IMR-90 (cell line): ENCODE results near the gene TENM3.

Experiments
- BHLHE40 ChIP-seq: fragments of 150-350 bp; IDR thresholded peaks from 2 replicates; pipeline ENCODE4 v1.6.1; 2016; ENCODE audit warnings: mild to moderate bottlenecking, low read depth, low read length
- CEBPB ChIP-seq: IDR thresholded peaks from 2 replicates; pipeline ENCODE4 v1.6.1; 2012; ENCODE audit warnings: low read depth, low read length, improper control_type of control experiment
- CTCF ChIP-seq: conservative IDR thresholded peaks from 2 replicates; pipeline ENCODE4 v1.5.1; 2012; ENCODE audit warnings: mild to moderate bottlenecking, low read depth, low read length, improper control_type of control experiment
- MAFK ChIP-seq: IDR thresholded peaks from 2 replicates; pipeline ENCODE4 v1.6.1; 2012; ENCODE audit warnings: low read depth, low read length, improper control_type of control experiment
- POLR2A ChIP-seq: IDR thresholded peaks from 2 replicates; pipeline ENCODE4 v1.6.1; 2012; ENCODE audit warnings: mild to moderate bottlenecking, low read depth, low read length
- RCOR1 ChIP-seq: IDR thresholded peaks from 2 replicates; pipeline ENCODE4 v1.6.1; 2012; ENCODE audit warnings: mild to moderate bottlenecking, low read length, improper control_type of control experiment; ENCODE audit not compliant: insufficient replicate concordance
- USF2 ChIP-seq: fragments of 150-350 bp; IDR thresholded peaks from 2 replicates; pipeline ENCODE4 v1.6.1; 2017; ENCODE audit warnings: mild to moderate bottlenecking, antibody characterized with exemption, low read length, low read depth

GRCh38 chr4:182764137-182764536 lies 520.9 kb downstream of the TENM3 start:
- no peak for TF ChIP-seq CTCF
- no peak for TF ChIP-seq USF2
- TF ChIP-seq POLR2A, result no peak
- no peak for TF ChIP-seq MAFK
- no peak; the same call in 1 of the 2 replicates for TF ChIP-seq BHLHE40
- no peak for TF ChIP-seq CEBPB
- TF ChIP-seq RCOR1, result no peak
